ENCODE results near the gene FCMR.

GRCh38 chr1:206898915-206899431 lies 22.8 kb downstream of the FCMR start:
- TF ChIP-seq, protein P1, sequence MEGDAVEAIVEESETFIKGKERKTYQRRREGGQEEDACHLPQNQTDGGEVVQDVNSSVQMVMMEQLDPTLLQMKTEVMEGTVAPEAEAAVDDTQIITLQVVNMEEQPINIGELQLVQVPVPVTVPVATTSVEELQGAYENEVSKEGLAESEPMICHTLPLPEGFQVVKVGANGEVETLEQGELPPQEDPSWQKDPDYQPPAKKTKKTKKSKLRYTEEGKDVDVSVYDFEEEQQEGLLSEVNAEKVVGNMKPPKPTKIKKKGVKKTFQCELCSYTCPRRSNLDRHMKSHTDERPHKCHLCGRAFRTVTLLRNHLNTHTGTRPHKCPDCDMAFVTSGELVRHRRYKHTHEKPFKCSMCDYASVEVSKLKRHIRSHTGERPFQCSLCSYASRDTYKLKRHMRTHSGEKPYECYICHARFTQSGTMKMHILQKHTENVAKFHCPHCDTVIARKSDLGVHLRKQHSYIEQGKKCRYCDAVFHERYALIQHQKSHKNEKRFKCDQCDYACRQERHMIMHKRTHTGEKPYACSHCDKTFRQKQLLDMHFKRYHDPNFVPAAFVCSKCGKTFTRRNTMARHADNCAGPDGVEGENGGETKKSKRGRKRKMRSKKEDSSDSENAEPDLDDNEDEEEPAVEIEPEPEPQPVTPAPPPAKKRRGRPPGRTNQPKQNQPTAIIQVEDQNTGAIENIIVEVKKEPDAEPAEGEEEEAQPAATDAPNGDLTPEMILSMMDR (IDR thresholded peaks at IDR 0.05): no peak
- no peak for TF ChIP-seq POLR2A (IDR thresholded peaks at IDR 0.05)

Measured in tibial nerve (tissue), 3 donors.